H1 (cell line): ENCODE results near the gene FHL1. TPM values are rescaled to one million over a fixed set of nuclear protein-coding genes. Genes with fewer than 3 reads are reported as not detected.

ENCODE experiments used
- CTCF ChIA-PET: fragments of 300-600 bp; sonication (Branson Sonifier 250); formaldehyde crosslinking; loops from one replicate; lab custom pipeline; 2021; ENCODE audit not compliant: partially characterized antibody; lab: Charles Lee
- POLR2A ChIA-PET: fragments of 300-600 bp; sonication (Branson Sonifier 250); formaldehyde crosslinking; loops from one replicate; lab custom pipeline; 2021; ENCODE audit warnings: inconsistent platforms; ENCODE audit not compliant: partially characterized antibody; lab: Charles Lee
- DNase-seq, 2 experiments: peaks; one replicate each; pipeline versions ENCODE4 v3.0.0 to v3.0.0-alpha.2; 2010 to 2022; ENCODE audit warnings: low spot score in 2 of 2, low read depth in 1 of 2, mixed read lengths in 1 of 2
- FAIRE-seq: peaks from 2 replicates; lab custom pipeline; 2011; peaks lifted over from hg19 to GRCh38; lab: Jason Lieb, UNC
- H2AFZ ChIP-seq: 2 replicates; pipeline ENCODE4 v1.8.1; 2012; ENCODE audit warnings: low read length, inconsistent platforms
- H2AK5ac ChIP-seq: 2 replicates; pipeline ENCODE4 v1.6.1; 2013; ENCODE audit warnings: low read depth, low read length
- H2BK120ac ChIP-seq: replicated peaks from 2 replicates; pipeline ENCODE3; 2013; ENCODE audit warnings: low read depth, low read length, inconsistent platforms
- H2BK12ac ChIP-seq: 2 replicates; pipeline ENCODE4 v1.6.1; 2013; ENCODE audit warnings: low read depth, low read length
- H2BK15ac ChIP-seq: 2 replicates; pipeline ENCODE4 v1.6.1; 2013; ENCODE audit warnings: low read length
- H2BK20ac ChIP-seq: 2 replicates; pipeline ENCODE4 v1.6.1; 2013; ENCODE audit warnings: low read length
- H2BK5ac ChIP-seq: 2 replicates; pipeline ENCODE4 v1.6.1; 2013; ENCODE audit warnings: low read depth, low read length
- H3K14ac ChIP-seq: 2 replicates; pipeline ENCODE4 v1.6.1; 2013; ENCODE audit warnings: inconsistent platforms; ENCODE audit not compliant: insufficient read length
- H3K18ac ChIP-seq: 2 replicates; pipeline ENCODE4 v1.6.1; 2013; ENCODE audit warnings: low read length; ENCODE audit errors: extremely low read depth
- H3K23ac ChIP-seq: 2 replicates; pipeline ENCODE4 v1.6.1; 2013; ENCODE audit warnings: inconsistent platforms; ENCODE audit not compliant: insufficient read length
- H3K23me2 ChIP-seq: 2 replicates; pipeline ENCODE4 v1.6.1; 2013; ENCODE audit warnings: low read depth, low read length
- H3K27ac ChIP-seq: 2 replicates; pipeline ENCODE4 v1.6.1; 2011; ENCODE audit warnings: low read depth, low read length, inconsistent platforms
- H3K27me3 ChIP-seq, 4 experiments: replicated peaks in 1 of 4; 1 replicate in 1 of 4; 2 replicates in 3 of 4; pipeline versions ENCODE4 v1.6.1 to v1.8.1; 2011 to 2013; ENCODE audit warnings: low read length in 3 of 4, mild to moderate bottlenecking in 3 of 4, inconsistent platforms in 2 of 4, mixed read lengths in 2 of 4, moderate library complexity in 1 of 4; ENCODE audit not compliant: control insufficient read depth in 3 of 4, insufficient read depth in 3 of 4; ENCODE audit errors: extremely low read depth in 1 of 4
- H3K36me3 ChIP-seq, 4 experiments: 2 replicates each; pipeline versions ENCODE4 v1.6.1 to v1.8.1; 2011 to 2013; ENCODE audit warnings: mild to moderate bottlenecking in 4 of 4, low read length in 3 of 4, moderate library complexity in 2 of 4, control low read depth in 1 of 4, inconsistent platforms in 1 of 4; ENCODE audit not compliant: insufficient read depth in 4 of 4, control insufficient read depth in 2 of 4
- H3K4ac ChIP-seq: replicated peaks from 2 replicates; pipeline ENCODE3; 2013; ENCODE audit warnings: low read length, low read depth, mixed read lengths, inconsistent platforms; ENCODE audit not compliant: insufficient read length
- H3K4me1 ChIP-seq, 4 experiments: replicated peaks in 1 of 4; 1 replicate in 1 of 4; 2 replicates in 3 of 4; pipeline versions ENCODE4 v1.6.1 to v1.8.1; 2011 to 2013; ENCODE audit warnings: low read length in 3 of 4, inconsistent platforms in 2 of 4, mixed read lengths in 1 of 4; ENCODE audit not compliant: insufficient read depth in 4 of 4, control insufficient read depth in 3 of 4
- H3K4me2 ChIP-seq, 2 experiments: 2 replicates each; pipeline versions ENCODE4 v1.6.1 to v1.8.1; 2011 to 2013; ENCODE audit warnings: low read depth in 2 of 2, low read length in 2 of 2, control low read depth in 1 of 2, inconsistent platforms in 1 of 2, mild to moderate bottlenecking in 1 of 2; ENCODE audit not compliant: insufficient read depth in 1 of 2
- H3K4me3 ChIP-seq, 4 experiments: fragments of 200-600, 300-600 bp in 1 of 4; sonication (generic), shearing (Covaris generic), sonication (Bioruptor Twin) in 1 of 4; 2 replicates each; pipeline versions ENCODE4 v1.5.1 to v1.8.1; 2011 to 2016; ENCODE audit warnings: low read length in 4 of 4, low read depth in 3 of 4, control low read depth in 2 of 4, inconsistent platforms in 2 of 4, mild to moderate bottlenecking in 2 of 4, mixed read lengths in 1 of 4, moderate library complexity in 1 of 4; ENCODE audit not compliant: insufficient read depth in 2 of 4; ENCODE audit errors: extremely low read depth in 1 of 4
- H3K56ac ChIP-seq: replicated peaks from 2 replicates; pipeline ENCODE3; 2013; ENCODE audit warnings: low read depth, mild to moderate bottlenecking, mixed read lengths, low read length, inconsistent platforms; ENCODE audit not compliant: insufficient read length
- H3K79me1 ChIP-seq: 2 replicates; pipeline ENCODE4 v1.6.1; 2013; ENCODE audit warnings: low read depth, low read length, control low read depth
- H3K79me2 ChIP-seq, 2 experiments: 2 replicates each; pipeline versions ENCODE4 v1.6.1 to v1.8.1; 2012 to 2013; ENCODE audit warnings: low read length in 2 of 2, mild to moderate bottlenecking in 2 of 2, inconsistent platforms in 1 of 2; ENCODE audit not compliant: insufficient read depth in 2 of 2, control insufficient read depth in 1 of 2
- H3K9ac ChIP-seq, 4 experiments: replicated peaks in 1 of 4; 1 replicate in 1 of 4; 2 replicates in 3 of 4; pipeline versions ENCODE4 v1.6.1 to v1.8.1; 2011 to 2013; ENCODE audit warnings: low read depth in 3 of 4, low read length in 3 of 4, control low read depth in 2 of 4, mild to moderate bottlenecking in 2 of 4, moderate library complexity in 2 of 4, inconsistent platforms in 1 of 4; ENCODE audit errors: extremely low read depth in 1 of 4
- H3K9me3 ChIP-seq, 2 experiments: 2 replicates each; pipeline versions ENCODE4 v1.6.1 to v1.8.1; 2012 to 2013; ENCODE audit warnings: mild to moderate bottlenecking in 2 of 2, moderate library complexity in 2 of 2, control low read depth in 1 of 2, inconsistent platforms in 1 of 2, low read depth in 1 of 2, low read length in 1 of 2, mixed read lengths in 1 of 2; ENCODE audit not compliant: insufficient read depth in 2 of 2
- H4K20me1 ChIP-seq, 2 experiments: replicated peaks in 1 of 2; 2 replicates each; pipeline versions ENCODE3 to v1.8.1; 2011 to 2013; ENCODE audit warnings: inconsistent platforms in 2 of 2, low read length in 2 of 2, mild to moderate bottlenecking in 1 of 2; ENCODE audit not compliant: insufficient read depth in 2 of 2, control insufficient read depth in 1 of 2
- H4K5ac ChIP-seq: 2 replicates; pipeline ENCODE4 v1.6.1; 2013; ENCODE audit warnings: low read length, low read depth, mixed read lengths, inconsistent platforms; ENCODE audit not compliant: insufficient read length
- H4K8ac ChIP-seq: 2 replicates; pipeline ENCODE4 v1.8.0; 2013; ENCODE audit warnings: mild to moderate bottlenecking, moderate library complexity, low read length, inconsistent platforms; ENCODE audit not compliant: insufficient read depth; ENCODE audit errors: extremely low read depth
- H4K91ac ChIP-seq: replicated peaks from 2 replicates; pipeline ENCODE3; 2013; ENCODE audit warnings: low read length, mixed read lengths, inconsistent platforms; ENCODE audit not compliant: insufficient read length
- SAP30 ChIP-seq: fragments of 300-600 bp; sonication (generic); IDR thresholded peaks from 2 replicates; pipeline ENCODE4 v1.7.1; 2012; ENCODE audit warnings: low read length, moderate library complexity, mild to moderate bottlenecking, inconsistent platforms; ENCODE audit not compliant: insufficient read depth, insufficient replicate concordance
- SIRT6 ChIP-seq: IDR thresholded peaks from one replicate; pipeline ENCODE4 v1.7.1; 2012; ENCODE audit warnings: low read length, inconsistent platforms
- TAF7 ChIP-seq: optimal IDR thresholded peaks from 2 replicates; pipeline ENCODE3; 2011; ENCODE audit warnings: low read depth, mild to moderate bottlenecking, inconsistent platforms, low read length, moderate library complexity, borderline replicate concordance
- WGBS, 2 experiments: shearing (Covaris generic) in 1 of 2; methylation state at CpG; one replicate each; pipeline versions ENCODE4 v1.1.6 to v1.1.7; 2013 to 2015; ENCODE audit warnings: low lambda C conversion rate in 2 of 2, mixed read lengths in 2 of 2, inconsistent platforms in 1 of 2, low coverage in 1 of 2, missing lambda C conversion rate in 1 of 2; ENCODE audit not compliant: insufficient replicate concordance in 2 of 2, insufficient coverage in 1 of 2, insufficient read length in 1 of 2; ENCODE audit errors: extremely low coverage in 1 of 2, missing lambda C conversion rate in 1 of 2; 5-methylcytosine and 5-hydroxymethylcytosine counted together
- polyA plus RNA-seq, 7 experiments: library from polyadenylated mRNA; depleted of rRNA in 3 of 7; stranded (reverse) in 5 of 7; unstranded in 2 of 7; fragments of >200 nt in 5 of 7; fragments of 200-250 nt in 2 of 7; gene quantifications; 1 replicate in 5 of 7; 2 replicates in 1 of 7; 4 replicates in 1 of 7; pipeline versions ENCODE4 v1.2.1 to v1.2.3, GENCODE V29; 2011 to 2013; ENCODE audit warnings: missing spikeins in 2 of 7, mixed read lengths in 2 of 7
- total RNA-seq: library from RNA; stranded (reverse); fragmentation: NEBNext Ultra II Directional; extraction: Animal tissue kit (Norgen Biotek cat#: 25700); gene quantifications from 2 replicates; pipeline ENCODE4 v1.2.1, GENCODE V29; 2021

The FHL1 gene
- total and polyA plus RNA-seq, 2 of the 8 experiments (the other 6 are each of a cell fraction or from before 2014, with no cell fraction given), result 45.0 to 56.5 TPM

DNA sequence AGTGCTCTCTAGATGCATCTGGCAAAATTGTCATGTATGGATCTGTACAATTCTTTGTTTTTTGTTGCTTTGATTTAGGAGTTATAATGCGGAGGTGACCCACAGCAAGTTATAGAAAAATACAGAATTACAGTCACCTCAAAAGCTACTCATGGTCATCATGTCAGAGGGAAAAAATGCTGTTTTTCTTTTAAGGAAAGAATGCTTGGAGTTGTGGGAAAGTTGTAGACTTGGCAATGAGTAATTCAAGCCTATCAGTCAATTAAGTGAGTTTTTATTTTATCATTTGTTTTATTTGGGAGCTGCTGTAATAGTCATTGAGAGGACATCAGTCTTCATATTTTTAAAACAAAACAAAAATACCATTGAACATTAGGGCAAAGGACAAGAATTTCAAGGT is 16.4 kb downstream of the FHL1 start:
- FAIRE-seq (no peak), DNase-seq (no peak)
- H3K18ac ChIP-seq, result no peak overlapping the region
- ChIA-PET POLR2A (no interaction called here), CTCF (interaction anchor here (0.6 to 3.5 kb wide), 8 partner anchors 8 to 135 kb away, joined by 3 to 41 read pairs (median 3); no protein-coding TSS in a partner anchor)
- H3K36me3 ChIP-seq, result no peaks in the 10 kb centered on the region
- no peak overlapping the region for H3K9ac ChIP-seq
- H2BK15ac ChIP-seq, result no peak overlapping the region
- no peaks in the 10 kb centered on the region for H3K27me3 ChIP-seq
- no peak overlapping the region for H2BK12ac ChIP-seq
- WGBS, 2 experiments, result 100% methylated on average over 1 of the region's 1 CpG; no CpG with 5 or more reads in 1 of the 2 experiments
- H3K23me2 ChIP-seq, result no peaks in the 10 kb centered on the region
- no peak overlapping the region for H2AK5ac ChIP-seq
- no peak overlapping the region for H3K56ac ChIP-seq
- no peak overlapping the region for H4K91ac ChIP-seq
- TF ChIP-seq TAF7, result no peak
- TF ChIP-seq SAP30, result no peak
- TF ChIP-seq SIRT6, result no peak
- H3K4me1 ChIP-seq, result peaks cover 0 to under 1% (median 0%) of the 10 kb centered on the region in 4 experiments; a peak in 3 of 7 replicates
- no peaks in the 10 kb centered on the region for H3K9me3 ChIP-seq
- no peak overlapping the region for H3K23ac ChIP-seq
- H3K27ac ChIP-seq, result no peak overlapping the region
- peaks cover 0 to 15% of the 10 kb centered on the region in 2 experiments; a peak in 2 of 4 replicates for H3K79me2 ChIP-seq
- no peak overlapping the region for H3K4me2 ChIP-seq
- H2BK20ac ChIP-seq, result no peak overlapping the region
- H3K4me3 ChIP-seq, result no peak overlapping the region
- H4K20me1 ChIP-seq, result no peaks in the 10 kb centered on the region
- H3K4ac ChIP-seq, result no peak overlapping the region
- no peaks in the 10 kb centered on the region for H3K79me1 ChIP-seq
- H2BK5ac ChIP-seq, result no peak overlapping the region
- H3K14ac ChIP-seq, result no peak overlapping the region
- no peak overlapping the region for H4K8ac ChIP-seq
- no peak overlapping the region for H4K5ac ChIP-seq
- H2BK120ac ChIP-seq, result no peak overlapping the region
- H2AFZ ChIP-seq, result no peak overlapping the region
